ENCODE data around the gene SMG5. TPM values are rescaled to one million over a fixed set of nuclear protein-coding genes. Genes with fewer than 3 reads are reported as not detected.

The SMG5 gene
- total RNA-seq, 1 experiment from 2014 or later, result 109 TPM

- TF ChIP-seq MYBL2 (CRISPR knock-in tag; IDR thresholded peaks at IDR 0.05) (peak; percentile 45; the same call in 1 of the 2 replicates), ESRRA (CRISPR knock-in tag; IDR thresholded peaks at IDR 0.05; ENCODE audit: borderline replicate concordance) (no peak; the same call in 1 of the 2 replicates), ZMAT4 (CRISPR knock-in tag; IDR thresholded peaks at IDR 0.05) (no peak), STAT6 (CRISPR knock-in tag; conservative IDR thresholded peaks at IDR 0.05; ENCODE audit: low read depth) (no peak), HMGXB4 (CRISPR knock-in tag; IDR thresholded peaks at IDR 0.05) (peak; percentile 53; the same call in 1 of the 2 replicates), NFE2L1 (CRISPR knock-in tag; IDR thresholded peaks at IDR 0.05) (peak; percentile 72; the same call in 1 of the 2 replicates), MXD4 (CRISPR knock-in tag; IDR thresholded peaks at IDR 0.05; ENCODE audit: borderline replicate concordance) (no peak), PREB (CRISPR knock-in tag; IDR thresholded peaks at IDR 0.05; ENCODE audit: borderline replicate concordance) (no peak; the same call in 1 of the 2 replicates), JAZF1 (CRISPR knock-in tag; IDR thresholded peaks at IDR 0.05) (no peak), ZNF219 (CRISPR knock-in tag; IDR thresholded peaks at IDR 0.05; ENCODE audit: borderline replicate concordance) (no peak), ZNF232 (CRISPR knock-in tag; IDR thresholded peaks at IDR 0.05) (no peak), ZNF532 (CRISPR knock-in tag; IDR thresholded peaks at IDR 0.05; ENCODE audit: borderline replicate concordance) (no peak), NFATC4 (CRISPR knock-in tag; IDR thresholded peaks at IDR 0.05) (no peak), SP1 (CRISPR knock-in tag; conservative IDR thresholded peaks at IDR 0.05) (peak; percentile 92), IRF2 (CRISPR knock-in tag; IDR thresholded peaks at IDR 0.05; ENCODE audit: borderline replicate concordance, low read depth) (no peak), ZNF671 (CRISPR knock-in tag; IDR thresholded peaks at IDR 0.05) (no peak), SMAD4 (CRISPR knock-in tag; IDR thresholded peaks at IDR 0.05) (no peak), SMAD3 (CRISPR knock-in tag; IDR thresholded peaks at IDR 0.05; ENCODE audit: borderline replicate concordance) (peak; percentile 14; the same call in 1 of the 2 replicates), ZNF138 (CRISPR knock-in tag; conservative IDR thresholded peaks at IDR 0.05) (no peak), NFYB (CRISPR knock-in tag; conservative IDR thresholded peaks at IDR 0.05; ENCODE audit: low read depth) (peak; percentile 45), PRRX2 (CRISPR knock-in tag; IDR thresholded peaks at IDR 0.05) (no peak), NR1H2 (CRISPR knock-in tag; IDR thresholded peaks at IDR 0.05) (no peak), E2F1 (CRISPR knock-in tag; IDR thresholded peaks at IDR 0.05) (0 out of 2 replicates have a peak, but pooled peaks have one; percentile 21), GRHL2 (CRISPR knock-in tag; IDR thresholded peaks at IDR 0.05; ENCODE audit: insufficient replicate concordance, severe bottlenecking) (no peak), CTCF (IDR thresholded peaks at IDR 0.05) (no peak), ATF1 (CRISPR knock-in tag; IDR thresholded peaks at IDR 0.05) (no peak)
Observed at GRCh38 chr1:156282479-156283222, at the start of gene SMG5 (continued).

Measured in WTC11 (cell line).